Pancreas (tissue), 10 donors: ENCODE results near the gene PIGQ. TPM values are rescaled to one million over a fixed set of nuclear protein-coding genes. Genes with fewer than 3 reads are reported as not detected.
A peak's percentile ranks its signal among the peaks of the same experiment; 100 is the strongest.

Experiments
- ATAC-seq, 4 donors: fragments of 200-7000 bp; cut with Tn5 transposase; one replicate each; pipeline versions ENCODE4 v1.8.0 to v1.9.1; 2020; ENCODE audit warnings: mild to moderate bottlenecking in 4 of 4, moderate library complexity in 4 of 4
- DNase-seq, 6 donors: peaks; one replicate each; pipeline ENCODE4 v3.0.0-alpha.2; 2020
- FAIRE-seq: peaks from 2 replicates; lab custom pipeline; 2012; peaks lifted over from hg19 to GRCh38; lab: Jason Lieb, UNC
- H3K27ac ChIP-seq, 4 donors: fragments of 200-600 bp; sonication (generic); 1 replicate in 3 of 4; 2 replicates in 1 of 4; pipeline versions ENCODE4 v1.5.0 to v1.8.0; 2020
- H3K27me3 ChIP-seq, 4 donors: fragments of 200-600 bp; one replicate each; pipeline ENCODE4 v1.8.0; 2021
- H3K36me3 ChIP-seq, 3 donors: fragments of 200-600 bp; sonication (generic) in 1 of 3; one replicate each; pipeline versions ENCODE4 v1.5.0 to v1.8.0; 2020 to 2021
- H3K4me1 ChIP-seq, 3 donors: fragments of 200-600 bp; one replicate each; pipeline ENCODE4 v1.8.0; 2021
- H3K4me3 ChIP-seq, 4 donors: fragments of 200-600 bp; sonication (generic) in 2 of 4; one replicate each; pipeline versions ENCODE4 v1.5.0 to v1.8.0; 2020 to 2021
- H3K9me3 ChIP-seq, 4 donors: fragments of 200-600 bp; one replicate each; pipeline ENCODE4 v1.8.0; 2021
- CTCF ChIP-seq, 4 donors: fragments of 200-600 bp; sonication (generic) in 3 of 4; IDR thresholded peaks; one replicate each; pipeline versions ENCODE4 v1.5.0 to v1.8.0; 2021; ENCODE audit warnings: antibody characterized with exemption in 4 of 4
- WGBS, 2 donors: extraction: QIAGEN DNeasy Blood & Tissue Kit; methylation state at CpG; one replicate each; pipeline ENCODE4 v1.1.7; 2013; 5-methylcytosine and 5-hydroxymethylcytosine counted together
- intact Hi-C, 3 donors: fragments of 100-400 bp; cut with DNase I; formaldehyde crosslinking; loops; one replicate each; pipeline versions ENCODE4 v1.11.1 to v1.14.2; 2022
- polyA plus RNA-seq, 2 donors: library from polyadenylated mRNA; stranded (reverse); fragments of 200-250 nt; gene quantifications; one replicate each; pipeline ENCODE4 v1.2.3, GENCODE V29; 2013
- total RNA-seq, 6 donors: library from RNA; stranded (reverse); fragmentation: NEBNext Ultra II Directional in 4 of 6; extraction: Animal tissue kit (Norgen Biotek cat#: 25700) in 4 of 6; gene quantifications; one replicate each; pipeline versions ENCODE4 v1.2.1 to v1.2.4, GENCODE V29; 2021 to 2023
- donor health status: healthy with polysubstance abuse.
- donor health status: DM: no; HTN: no; CAD: no; lungs with moderate emphysema.
- donor health status: DM: no; HTN: no; CAD: no.
- donor health status: control.
- donor health status: control.
- donor health status: Bipolar disorder and iron deficiency.
- donor health status: DM: yes; HTN: yes; CAD: no.
- donor health status: DM: no; HTN: no; CAD: no.
- donor health status: DM: no; HTN: no; CAD: no.
- donor health status: DM: yes; HTN: yes; CAD: no.

The PIGQ gene
- total and polyA plus RNA-seq, 8 donors, result 29.7 to 165 (median 43.6) TPM

GRCh38 chr16:559021-559380, 10.8 kb upstream of the PIGQ start:
- Histone ChIP-seq H3K27me3 (no peaks in the 10 kb centered on the region), H3K9me3 (no peaks in the 10 kb centered on the region), H3K4me3 (no peak overlapping the region), H3K36me3 (no peaks in the 10 kb centered on the region), H3K4me1 (no peaks in the 10 kb centered on the region), H3K27ac (no peak overlapping the region)
- DNase-seq (no peak), ATAC-seq (no peak), FAIRE-seq (no peak)
- 82 to 83% methylated on average over 10 to 15 of the region's 15 CpGs for WGBS, 2 donors
- intact Hi-C loops, result no loop called here
- no peak for TF ChIP-seq CTCF (IDR thresholded peaks at IDR 0.05)

GRCh38 chr16:559411-560203, 10.2 kb upstream of the PIGQ start:
- H3K4me3 ChIP-seq, result no peak overlapping the region
- intact Hi-C loops, result no loop called here
- no peaks in the 10 kb centered on the region for H3K36me3 ChIP-seq
- H3K27me3 ChIP-seq, result no peaks in the 10 kb centered on the region
- no peaks in the 10 kb centered on the region for H3K9me3 ChIP-seq
- no peak overlapping the region for H3K27ac ChIP-seq
- no peak for TF ChIP-seq CTCF (IDR thresholded peaks at IDR 0.05)
- DNase-seq (no peak), FAIRE-seq (no peak), ATAC-seq (no peak)
- WGBS, 2 donors, result 36 to 62% methylated on average over 15 to 62 of the region's 62 CpGs
- H3K4me1 ChIP-seq, result no peaks in the 10 kb centered on the region

GRCh38 chr16:560204-560700, 9.5 kb upstream of the PIGQ start, which contains the start of gene PRR35:
Gene PRR35, plus strand, starts transcription at chr16:560394. Its CDS starts 2,901 bp downstream, at chr16:563295.
- intact Hi-C loops, result no loop called here
- TF ChIP-seq CTCF (IDR thresholded peaks at IDR 0.05), result no peak
- H3K27me3 ChIP-seq, result no peaks in the 10 kb centered on the region

GRCh38 chr16:560701-561412, 8.9 kb upstream of the PIGQ start:
- no peak overlapping the region for H3K27ac ChIP-seq
- H3K36me3 ChIP-seq, result no peaks in the 10 kb centered on the region
- no peaks in the 10 kb centered on the region for H3K27me3 ChIP-seq
- peak overlapping the region in 3 of 4 donors; percentile 12 to 48 (median 39) for H3K4me3 ChIP-seq
- ATAC-seq (peak; percentile 52 to 81 (median 75)), FAIRE-seq (no peak), DNase-seq (peak in 4 of 6 donors; percentile 58 to 78 (median 74))
- TF ChIP-seq CTCF (IDR thresholded peaks at IDR 0.05), result no peak
- 2 to 3% methylated on average over 42 to 51 of the region's 54 CpGs for WGBS, 2 donors
- H3K4me1 ChIP-seq, result no peaks in the 10 kb centered on the region
- H3K9me3 ChIP-seq, result no peaks in the 10 kb centered on the region
- intact Hi-C loops, result no loop called here

More at GRCh38 chr16:560204-560700, 9.5 kb upstream of the PIGQ start, which contains the start of gene PRR35:
- Histone ChIP-seq H3K36me3 (no peaks in the 10 kb centered on the region), H3K4me1 (no peaks in the 10 kb centered on the region), H3K27ac (no peak within 1 kb of the TSS), H3K9me3 (no peaks in the 10 kb centered on the region), H3K4me3 (peak within 1 kb of the TSS in 3 of 4 donors; percentile 12 to 48 (median 39))
- 0 to 2% methylated on average over 1 to 83 of the region's 84 CpGs for WGBS, 2 donors
- DNase-seq (no peak), FAIRE-seq (no peak), ATAC-seq (peak in 2 of 4 donors; percentile 15 to 27)
